GM18858 (cell line): ENCODE data around the gene ZNF324.
"Not testable (repeated sequence)": the region's sequence is repeated elsewhere in the genome, so short reads cannot be mapped to it uniquely, and the experiment has no call there.

Experiments used
- ATAC-seq: cut with Tn5 transposase; IDR thresholded peaks from one replicate; pipeline ENCODE4 v1.9.1; 2021; ENCODE audit not compliant: unreplicated experiment

Gene ZNF324

GRCh38 chr19:58470837-58471543 lies 4.1 kb downstream of the ZNF324 start:
- ATAC-seq: not testable (repeated sequence)

GRCh38 chr19:58471736-58472135 lies 4.9 kb downstream of the ZNF324 start:
- no peak for ATAC-seq

- ATAC-seq: no peak
Observed at GRCh38 chr19:58473775-58474174, 6.9 kb downstream of the ZNF324 start.

- ATAC-seq: no peak
Observed at GRCh38 chr19:58474291-58474996, 7.6 kb downstream of the ZNF324 start.

- no peak for ATAC-seq
Observed at GRCh38 chr19:58474997-58475713, 8.3 kb downstream of the ZNF324 start.

- ATAC-seq: peak; percentile 71
Observed at GRCh38 chr19:58475714-58476497, 9.0 kb downstream of the ZNF324 start, which contains the start of gene ZNF446. Gene ZNF446 (plus strand): TSS chr19:58476352. CDS start chr19:58477219, 867 bp downstream.

GRCh38 chr19:58476498-58477015 lies 9.7 kb downstream of the ZNF324 start:
- ATAC-seq: no peak

- ATAC-seq: no peak
Observed at GRCh38 chr19:58477130-58477529, 10.2 kb downstream of the ZNF324 start.

- no peak for ATAC-seq
Observed at GRCh38 chr19:58477871-58478270, 11.0 kb downstream of the ZNF324 start.

GRCh38 chr19:58479303-58479702 lies 12.4 kb downstream of the ZNF324 start:
- ATAC-seq: no peak

GRCh38 chr19:58479736-58480480 lies 13.0 kb downstream of the ZNF324 start:
- ATAC-seq: no peak

- ATAC-seq: no peak
Observed at GRCh38 chr19:58480481-58480830, 13.6 kb downstream of the ZNF324 start.

- no peak for ATAC-seq
Observed at GRCh38 chr19:58480831-58481230, 14.0 kb downstream of the ZNF324 start.

- no peak for ATAC-seq
Observed at GRCh38 chr19:58482372-58482771, 15.5 kb downstream of the ZNF324 start.

- no peak for ATAC-seq
Observed at GRCh38 chr19:58483776-58484175, 16.9 kb downstream of the ZNF324 start.

GRCh38 chr19:58484349-58484748 lies 17.5 kb downstream of the ZNF324 start:
- not testable (repeated sequence) for ATAC-seq

GRCh38 chr19:58491393-58491792 lies 24.5 kb downstream of the ZNF324 start:
- no peak for ATAC-seq

GRCh38 chr19:58492265-58492664 lies 25.4 kb downstream of the ZNF324 start:
- no peak for ATAC-seq

- no peak for ATAC-seq
Observed at GRCh38 chr19:58497634-58498170, 30.8 kb downstream of the ZNF324 start.
